Adrenal gland (tissue), 12 donors: Measurements from ENCODE around the gene WBP2. TPM values are rescaled to one million over a fixed set of nuclear protein-coding genes. Genes with fewer than 3 reads are reported as not detected.

Source experiments
- DNase-seq, 7 donors: peaks; one replicate each; pipeline ENCODE4 v3.0.0-alpha.2; 2019 to 2020
- H3K27ac ChIP-seq, 5 donors: fragments of 200-600 bp; sonication (generic) in 4 of 5; 1 replicate in 3 of 5; 2 replicates in 2 of 5; pipeline versions ENCODE4 v1.5.1 to v1.8.0; 2016 to 2020; ENCODE audit warnings: mild to moderate bottlenecking in 1 of 5
- H3K27me3 ChIP-seq: fragments of 200-600 bp; 2 replicates; pipeline ENCODE4 v1.8.0; 2021
- H3K36me3 ChIP-seq, 2 donors: fragments of 200-600 bp; replicated peaks in 1 of 2; 1 replicate in 1 of 2; 2 replicates in 1 of 2; pipeline versions ENCODE4 v1.5.1 to v1.8.0; 2018 to 2022
- H3K4me1 ChIP-seq, 2 donors: fragments of 200-600 bp; replicated peaks in 1 of 2; 1 replicate in 1 of 2; 2 replicates in 1 of 2; pipeline versions ENCODE4 v1.5.1 to v1.8.0; 2018 to 2021
- H3K4me3 ChIP-seq, 4 donors: fragments of 200-600 bp; sonication (generic) in 3 of 4; one replicate each; pipeline ENCODE4 v1.5.1; 2016 to 2018
- H3K9me3 ChIP-seq, 3 donors: fragments of 200-600 bp; sonication (generic) in 1 of 3; replicated peaks in 1 of 3; 1 replicate in 2 of 3; 2 replicates in 1 of 3; pipeline versions ENCODE4 v1.5.1 to v1.8.0; 2016 to 2021
- CTCF ChIP-seq, 6 experiments: fragments of 450-650 bp in 4 of 6; fragments of 200-600 bp in 2 of 6; sonication (generic) in 1 of 6; IDR thresholded peaks; 1 replicate in 5 of 6; 2 replicates in 1 of 6; pipeline versions ENCODE4 v1.5.1 to v1.8.0; 2016 to 2021; ENCODE audit warnings: antibody characterized with exemption in 6 of 6, mild to moderate bottlenecking in 2 of 6, moderate library complexity in 1 of 6
- POLR2A ChIP-seq, 2 donors: fragments of 450-650 bp; IDR thresholded peaks; one replicate each; pipeline ENCODE4 v1.6.1; 2017; ENCODE audit warnings: antibody characterized with exemption in 2 of 2, mild to moderate bottlenecking in 2 of 2, moderate library complexity in 1 of 2
- WGBS, 4 donors: extraction: QIAGEN DNeasy Blood & Tissue Kit in 2 of 4; methylation state at CpG; one replicate each; pipeline versions ENCODE4 v1.1.5 to v1.1.7; 2013 to 2017; 5-methylcytosine and 5-hydroxymethylcytosine counted together
- intact Hi-C, 2 donors: fragments of 100-400 bp; cut with DNase I; formaldehyde crosslinking; loops; one replicate each; pipeline versions ENCODE4 v1.14.1 to v1.15.0; 2022 to 2023
- polyA plus RNA-seq, 3 donors: library from polyadenylated mRNA; stranded (reverse); fragments of 200-250 nt in 2 of 3; fragments of 350-450 nt in 1 of 3; fragmentation: Illumina TruSeq in 1 of 3; extraction: RNeasy Lipid Tissue Mini Kit (QIAGEN cat#74804) in 1 of 3; gene quantifications; one replicate each; pipeline ENCODE4 v1.2.3, GENCODE V29; 2013 to 2014
- total RNA-seq, 9 donors: library from RNA; depleted of rRNA in 4 of 9; stranded (reverse); fragments of >200 nt in 4 of 9; fragments of 120-200 nt in 1 of 9; fragmentation: NEBNext Ultra II Directional in 1 of 9; extraction: Animal tissue kit (Norgen Biotek cat#: 25700) in 1 of 9; gene quantifications; one replicate each; pipeline versions ENCODE4 v1.1.0 to v1.2.4, GENCODE V29; 2013 to 2023
- donor health status: healthy with polysubstance abuse.
- donor health status: Bipolar disorder and iron deficiency.
- donor health status: DM: yes; HTN: yes; CAD: no.
- donor health status: DM: no; HTN: no; CAD: no.
- donor health status: DM: no; HTN: no; CAD: no.
- donor health status: DM: yes; HTN: yes; CAD: no.

Gene WBP2
- total and polyA plus RNA-seq, 12 donors = 60.4 to 292 (median 223) TPM

- DNase-seq = peak; percentile 60 to 92 (median 77)
- peak in 2 of 6 experiments; percentile 24 to 33 for TF ChIP-seq CTCF (IDR thresholded peaks at IDR 0.05)
- TF ChIP-seq POLR2A (IDR thresholded peaks at IDR 0.05) = no peak
- Histone ChIP-seq H3K27ac (peak overlapping the region; percentile 54 to 93 (median 82)), H3K4me3 (peak overlapping the region in 2 of 4 donors; percentile 14 to 95), H3K4me1 (peaks cover 28 to 49% of the 10 kb centered on the region in 2 donors), H3K36me3 (peaks cover 0 to 8% of the 10 kb centered on the region in 2 donors), H3K9me3 (no peaks in the 10 kb centered on the region), H3K27me3 (no peaks in the 10 kb centered on the region)
- 25 to 48% (median 29%) methylated on average over 5 to 26 of the region's 26 CpGs for WGBS, 4 donors
- intact Hi-C loops = no loop called here
Measured at GRCh38 chr17:75876190-75876937, 21.2 kb upstream of the WBP2 start.

- H3K27ac ChIP-seq = peak overlapping the region; percentile 54 to 93 (median 82)
- 31 to 49% (median 40%) methylated on average over 2 to 5 of the region's 5 CpGs; no CpG with 5 or more reads in 1 of the 4 donors for WGBS, 4 donors
- no peaks in the 10 kb centered on the region for H3K9me3 ChIP-seq
- H3K36me3 ChIP-seq = peaks cover 0 to 8% of the 10 kb centered on the region in 2 donors
- H3K4me3 ChIP-seq = peak overlapping the region in 1 of 4 donors; percentile 95
- peak in 1 of 2 donors; percentile 16 for TF ChIP-seq POLR2A (IDR thresholded peaks at IDR 0.05)
- no peak for TF ChIP-seq CTCF (IDR thresholded peaks at IDR 0.05)
- H3K27me3 ChIP-seq = no peaks in the 10 kb centered on the region
- DNase-seq = no peak
- intact Hi-C loops = no loop called here
- peaks cover 28 to 49% of the 10 kb centered on the region in 2 donors for H3K4me1 ChIP-seq
Measured at GRCh38 chr17:75875940-75876189, 20.7 kb upstream of the WBP2 start.

GRCh38 chr17:75875182-75875939 lies 20.2 kb upstream of the WBP2 start:
- WGBS, 4 donors = 57 to 85% (median 61%) methylated on average over 3 to 18 of the region's 18 CpGs; no CpG with 5 or more reads in 1 of the 4 donors
- H3K27me3 ChIP-seq = no peaks in the 10 kb centered on the region
- peaks cover 28 to 49% of the 10 kb centered on the region in 2 donors for H3K4me1 ChIP-seq
- peak in 4 of 7 donors; percentile 38 to 69 (median 60) for DNase-seq
- peak overlapping the region in 1 of 4 donors; percentile 95 for H3K4me3 ChIP-seq
- peaks cover 0 to 8% of the 10 kb centered on the region in 2 donors for H3K36me3 ChIP-seq
- peak overlapping the region in 4 of 5 donors; percentile 54 to 93 (median 86) for H3K27ac ChIP-seq
- TF ChIP-seq POLR2A (IDR thresholded peaks at IDR 0.05) (no peak), CTCF (IDR thresholded peaks at IDR 0.05) (no peak)
- intact Hi-C loops = no loop called here
- H3K9me3 ChIP-seq = no peaks in the 10 kb centered on the region
